Measurements from ENCODE around the gene RBMS1. TPM values are rescaled to one million over a fixed set of nuclear protein-coding genes. Genes with fewer than 3 reads are reported as not detected.

Gene RBMS1
- total and polyA plus RNA-seq, 2 of the 13 experiments (the other 11 are each of a cell fraction or from before 2014, with no cell fraction given), result 55.5 to 110 TPM

DNA sequence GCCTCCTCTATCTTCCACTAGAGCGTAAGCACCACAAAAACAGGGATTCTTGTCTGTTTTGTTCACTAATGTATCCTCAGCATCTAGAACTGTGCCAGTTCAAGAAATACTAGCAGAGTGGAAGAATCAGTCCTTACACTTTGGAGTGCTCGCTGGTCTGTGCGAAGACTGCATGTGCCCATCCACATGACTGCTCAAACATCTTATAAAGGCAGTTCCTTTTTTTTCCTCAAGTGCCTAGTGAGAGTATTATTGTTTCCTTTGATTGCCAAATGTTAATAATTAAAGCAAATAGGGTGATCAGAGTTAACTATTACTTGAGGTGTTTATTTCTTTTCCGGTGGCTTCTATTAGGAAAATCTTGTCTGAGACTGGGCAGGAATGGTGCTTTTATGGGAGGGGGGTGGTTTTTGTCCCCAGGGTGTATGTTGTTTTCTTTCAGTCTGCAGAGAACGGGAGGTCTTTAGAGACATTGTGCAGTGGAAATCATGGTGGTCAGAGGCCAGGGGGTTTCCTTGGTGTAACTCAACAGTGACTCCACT, 247.9 kb downstream of the RBMS1 start:
- ChIA-PET CTCF (ENCODE audit: low intra/inter-chr PET ratio, low total read pairs) (no interaction called here), POLR2A (no interaction called here)
- Histone ChIP-seq H3K9me3 (ENCODE audit: low read length) (no peaks in the 10 kb centered on the region), H3K4me1 (ENCODE audit: insufficient read depth, low read length) (no peaks in the 10 kb centered on the region), H4K20me1 (ENCODE audit: insufficient read depth, low read length) (no peaks in the 10 kb centered on the region), H3K9ac (ENCODE audit: insufficient read depth, low read depth, low read length) (no peak overlapping the region), H3K79me2 (ENCODE audit: insufficient read depth, low read length) (no peaks in the 10 kb centered on the region), H3K36me3 (replicated peaks in 1 of 2; ENCODE audit: control insufficient read depth in 1 of 2, insufficient read depth in 2 of 2, low read length in 2 of 2) (no peaks in the 10 kb centered on the region), H3K4me2 (ENCODE audit: low read depth, low read length) (no peak overlapping the region), H3K27ac (ENCODE audit: extremely low read length, insufficient read depth, low read length) (no peak overlapping the region), H2AFZ (ENCODE audit: low read length) (no peak overlapping the region), H3K27me3 (ENCODE audit: control insufficient read depth in 1 of 2, insufficient read depth in 2 of 2, low read length in 2 of 2) (no peaks in the 10 kb centered on the region), H3K4me3 (replicated peaks in 1 of 3; ENCODE audit: insufficient read depth in 1 of 3, low read depth in 2 of 3, low read length in 3 of 3) (no peak overlapping the region)
- intact Hi-C loops (cut with micrococcal nuclease; ENCODE audit: unreplicated experiment) (no loop called here), in situ Hi-C loops (cut with HindIII; ENCODE audit: extremely low pct_ligation_motif_present, low pct_unique_long_range_greater_than_20kb) (no loop called here)
- FAIRE-seq (no peak), ATAC-seq (no peak), DNase-seq (ENCODE audit: low spot score) (no peak)
- WGBS (ENCODE audit: low lambda C conversion rate), result 38% methylated on average over 5 of the region's 5 CpGs
- BruUV-seq (replicated peaks), result no TSS peak
- TF ChIP-seq MATR3 (CRISPR knock-in tag; IDR thresholded peaks at IDR 0.05), result no peak
- TF ChIP-seq ZNF317 (CRISPR knock-in tag; IDR thresholded peaks at IDR 0.05), result no peak
- TF ChIP-seq KLF6 (CRISPR knock-in tag; IDR thresholded peaks at IDR 0.05), result no peak
- no peak for TF ChIP-seq NR2F1 (CRISPR knock-in tag; IDR thresholded peaks at IDR 0.05)
- TF ChIP-seq NRL (CRISPR knock-in tag; IDR thresholded peaks at IDR 0.05; ENCODE audit: borderline replicate concordance), result no peak
- TF ChIP-seq, protein P1, sequence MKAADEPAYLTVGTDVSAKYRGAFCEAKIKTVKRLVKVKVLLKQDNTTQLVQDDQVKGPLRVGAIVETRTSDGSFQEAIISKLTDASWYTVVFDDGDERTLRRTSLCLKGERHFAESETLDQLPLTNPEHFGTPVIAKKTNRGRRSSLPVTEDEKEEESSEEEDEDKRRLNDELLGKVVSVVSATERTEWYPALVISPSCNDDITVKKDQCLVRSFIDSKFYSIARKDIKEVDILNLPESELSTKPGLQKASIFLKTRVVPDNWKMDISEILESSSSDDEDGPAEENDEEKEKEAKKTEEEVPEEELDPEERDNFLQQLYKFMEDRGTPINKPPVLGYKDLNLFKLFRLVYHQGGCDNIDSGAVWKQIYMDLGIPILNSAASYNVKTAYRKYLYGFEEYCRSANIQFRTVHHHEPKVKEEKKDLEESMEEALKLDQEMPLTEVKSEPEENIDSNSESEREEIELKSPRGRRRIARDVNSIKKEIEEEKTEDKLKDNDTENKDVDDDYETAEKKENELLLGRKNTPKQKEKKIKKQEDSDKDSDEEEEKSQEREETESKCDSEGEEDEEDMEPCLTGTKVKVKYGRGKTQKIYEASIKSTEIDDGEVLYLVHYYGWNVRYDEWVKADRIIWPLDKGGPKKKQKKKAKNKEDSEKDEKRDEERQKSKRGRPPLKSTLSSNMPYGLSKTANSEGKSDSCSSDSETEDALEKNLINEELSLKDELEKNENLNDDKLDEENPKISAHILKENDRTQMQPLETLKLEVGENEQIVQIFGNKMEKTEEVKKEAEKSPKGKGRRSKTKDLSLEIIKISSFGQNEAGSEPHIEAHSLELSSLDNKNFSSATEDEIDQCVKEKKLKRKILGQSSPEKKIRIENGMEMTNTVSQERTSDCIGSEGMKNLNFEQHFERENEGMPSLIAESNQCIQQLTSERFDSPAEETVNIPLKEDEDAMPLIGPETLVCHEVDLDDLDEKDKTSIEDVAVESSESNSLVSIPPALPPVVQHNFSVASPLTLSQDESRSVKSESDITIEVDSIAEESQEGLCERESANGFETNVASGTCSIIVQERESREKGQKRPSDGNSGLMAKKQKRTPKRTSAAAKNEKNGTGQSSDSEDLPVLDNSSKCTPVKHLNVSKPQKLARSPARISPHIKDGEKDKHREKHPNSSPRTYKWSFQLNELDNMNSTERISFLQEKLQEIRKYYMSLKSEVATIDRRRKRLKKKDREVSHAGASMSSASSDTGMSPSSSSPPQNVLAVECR (CRISPR knock-in tag; IDR thresholded peaks at IDR 0.05; ENCODE audit: borderline replicate concordance), result no peak
- no peak for TF ChIP-seq HIVEP1 (CRISPR knock-in tag; IDR thresholded peaks at IDR 0.05)
- no peak for TF ChIP-seq ZFY (CRISPR knock-in tag; IDR thresholded peaks at IDR 0.05)
- TF ChIP-seq DNMT3B (CRISPR knock-in tag; conservative IDR thresholded peaks at IDR 0.05), result no peak
- TF ChIP-seq CC2D1A (CRISPR knock-in tag; IDR thresholded peaks at IDR 0.05), result no peak
- TF ChIP-seq MED1 (CRISPR knock-in tag; IDR thresholded peaks at IDR 0.05), result no peak
- TF ChIP-seq TARDBP (CRISPR knock-in tag; IDR thresholded peaks at IDR 0.05), result no peak
- TF ChIP-seq, protein P2, sequence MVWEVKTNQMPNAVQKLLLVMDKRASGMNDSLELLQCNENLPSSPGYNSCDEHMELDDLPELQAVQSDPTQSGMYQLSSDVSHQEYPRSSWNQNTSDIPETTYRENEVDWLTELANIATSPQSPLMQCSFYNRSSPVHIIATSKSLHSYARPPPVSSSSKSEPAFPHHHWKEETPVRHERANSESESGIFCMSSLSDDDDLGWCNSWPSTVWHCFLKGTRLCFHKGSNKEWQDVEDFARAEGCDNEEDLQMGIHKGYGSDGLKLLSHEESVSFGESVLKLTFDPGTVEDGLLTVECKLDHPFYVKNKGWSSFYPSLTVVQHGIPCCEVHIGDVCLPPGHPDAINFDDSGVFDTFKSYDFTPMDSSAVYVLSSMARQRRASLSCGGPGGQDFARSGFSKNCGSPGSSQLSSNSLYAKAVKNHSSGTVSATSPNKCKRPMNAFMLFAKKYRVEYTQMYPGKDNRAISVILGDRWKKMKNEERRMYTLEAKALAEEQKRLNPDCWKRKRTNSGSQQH (CRISPR knock-in tag; IDR thresholded peaks at IDR 0.05; ENCODE audit: low read depth), result no peak
- TF ChIP-seq MEIS1 (CRISPR knock-in tag; IDR thresholded peaks at IDR 0.05; ENCODE audit: borderline replicate concordance), result no peak
- no peak for TF ChIP-seq NCOA5 (CRISPR knock-in tag; IDR thresholded peaks at IDR 0.05)
- TF ChIP-seq NFAT5 (CRISPR knock-in tag; IDR thresholded peaks at IDR 0.05), result no peak

All from HepG2 (cell line).